NT2/D1 (cell line): ENCODE data around the gene EMD.
"Not testable (repeated sequence)": the region's sequence is repeated elsewhere in the genome, so short reads cannot be mapped to it uniquely, and the experiment has no call there.

Experiments used
- SUZ12 ChIP-seq: IDR thresholded peaks from 2 replicates; pipeline ENCODE4 v1.6.1; 2011; ENCODE audit not compliant: insufficient read length, insufficient read depth; ENCODE audit errors: extremely low read depth
- YY1 ChIP-seq: IDR thresholded peaks from 2 replicates; pipeline ENCODE4 v1.6.1; 2011; ENCODE audit not compliant: insufficient read length, insufficient read depth
- ZNF274 ChIP-seq: IDR thresholded peaks from 2 replicates; pipeline ENCODE4 v1.6.1; 2011; ENCODE audit warnings: mild to moderate bottlenecking, low read depth, low read length

DNA sequence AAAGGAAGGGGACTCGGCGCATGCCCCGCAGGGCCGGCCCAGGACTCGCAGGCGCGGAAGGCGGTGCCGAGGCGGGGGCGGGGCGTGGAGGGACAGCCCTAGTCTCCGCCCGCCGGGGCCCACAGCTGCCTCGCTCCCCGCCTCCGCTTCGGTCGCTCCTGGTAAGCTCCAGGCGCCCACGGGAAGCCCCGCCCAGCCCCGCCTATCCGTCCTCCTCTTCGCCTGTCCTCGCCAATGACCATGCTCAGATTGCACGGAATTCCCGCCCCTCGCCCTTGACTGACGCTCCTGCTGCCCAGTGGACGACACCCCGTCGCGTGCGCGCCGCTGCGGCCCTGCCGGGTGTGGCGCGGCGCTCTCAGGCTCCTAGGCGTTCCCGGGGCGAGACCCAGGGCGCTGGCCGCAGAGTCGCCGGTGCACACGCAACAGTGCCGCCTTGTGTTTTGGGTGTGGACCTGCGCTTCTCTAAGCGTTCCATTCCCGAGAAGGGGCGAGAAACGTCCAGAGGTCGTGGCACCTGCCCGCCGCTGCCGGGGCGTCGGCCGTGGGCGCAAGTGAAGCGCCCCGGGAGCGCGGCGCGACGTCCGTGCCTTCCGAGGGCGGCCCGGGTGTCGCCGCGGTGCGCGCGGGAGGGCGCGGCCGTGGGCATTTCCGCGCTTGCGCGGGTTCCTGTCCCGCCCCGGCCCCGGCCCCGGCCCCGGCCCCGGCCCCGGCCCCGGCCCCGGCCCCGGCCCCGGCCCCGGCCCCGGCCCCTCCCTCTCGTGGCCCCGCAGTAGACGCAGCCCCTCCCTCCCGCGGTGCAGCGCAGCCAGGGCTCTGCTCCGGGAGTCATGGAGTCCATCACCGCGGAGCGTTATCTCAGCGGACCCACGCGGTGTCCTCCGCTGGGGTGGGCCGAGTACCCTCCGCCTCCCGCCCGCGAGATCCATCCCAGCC lies 11.0 kb downstream of the EMD start:
- TF ChIP-seq ZNF274, YY1, SUZ12: not testable (repeated sequence)
